Mucosa of descending colon (tissue), 3 donors: ENCODE data around the gene MPHOSPH9. TPM values are rescaled to one million over a fixed set of nuclear protein-coding genes. Genes with fewer than 3 reads are reported as not detected.

Source experiments
- ATAC-seq: fragments of 200-7000 bp; cut with Tn5 transposase; one replicate; pipeline ENCODE4 v1.9.1; 2020; ENCODE audit warnings: mild to moderate bottlenecking, moderate library complexity
- DNase-seq, 3 donors: peaks; one replicate each; pipeline ENCODE4 v3.0.0-alpha.2; 2020
- H3K36me3 ChIP-seq: fragments of 200-600 bp; one replicate; pipeline ENCODE4 v1.8.0; 2021; ENCODE audit warnings: low read depth, mild to moderate bottlenecking
- H3K4me1 ChIP-seq: fragments of 200-600 bp; one replicate; pipeline ENCODE4 v1.8.0; 2021; ENCODE audit warnings: low read depth, mild to moderate bottlenecking
- H3K4me3 ChIP-seq: fragments of 200-600 bp; one replicate; pipeline ENCODE4 v1.8.0; 2021; ENCODE audit warnings: mild to moderate bottlenecking
- H3K9me3 ChIP-seq: fragments of 200-600 bp; one replicate; pipeline ENCODE4 v1.8.0; 2021; ENCODE audit warnings: mild to moderate bottlenecking
- CTCF ChIP-seq: fragments of 200-600 bp; IDR thresholded peaks from one replicate; pipeline ENCODE4 v1.8.0; 2022; ENCODE audit warnings: antibody characterized with exemption, mild to moderate bottlenecking
- intact Hi-C, 2 donors: fragments of 100-400 bp; cut with DNase I in 1 of 2; cut with micrococcal nuclease in 1 of 2; formaldehyde crosslinking; loops; one replicate each; pipeline versions ENCODE4 v1.11.0 to v1.11.1; 2022; cut with DNase I, micrococcal nuclease
- total RNA-seq, 3 donors: library from RNA; stranded (reverse); fragmentation: NEBNext Ultra II Directional in 2 of 3; extraction: Animal tissue kit (Norgen Biotek cat#: 25700) in 2 of 3; gene quantifications; one replicate each; pipeline versions ENCODE4 v1.2.1 to v1.2.4, GENCODE V29; 2021 to 2023
- donor health status: DM: no; HTN: no; CAD: no; lungs with moderate emphysema.
- donor health status: DM: no; HTN: no; CAD: no.
- donor health status: DM: no; HTN: yes; CAD: no.

Gene MPHOSPH9
- total RNA-seq, 3 donors from 2014 or later, result 19.6 to 28.7 (median 19.8) TPM

DNA sequence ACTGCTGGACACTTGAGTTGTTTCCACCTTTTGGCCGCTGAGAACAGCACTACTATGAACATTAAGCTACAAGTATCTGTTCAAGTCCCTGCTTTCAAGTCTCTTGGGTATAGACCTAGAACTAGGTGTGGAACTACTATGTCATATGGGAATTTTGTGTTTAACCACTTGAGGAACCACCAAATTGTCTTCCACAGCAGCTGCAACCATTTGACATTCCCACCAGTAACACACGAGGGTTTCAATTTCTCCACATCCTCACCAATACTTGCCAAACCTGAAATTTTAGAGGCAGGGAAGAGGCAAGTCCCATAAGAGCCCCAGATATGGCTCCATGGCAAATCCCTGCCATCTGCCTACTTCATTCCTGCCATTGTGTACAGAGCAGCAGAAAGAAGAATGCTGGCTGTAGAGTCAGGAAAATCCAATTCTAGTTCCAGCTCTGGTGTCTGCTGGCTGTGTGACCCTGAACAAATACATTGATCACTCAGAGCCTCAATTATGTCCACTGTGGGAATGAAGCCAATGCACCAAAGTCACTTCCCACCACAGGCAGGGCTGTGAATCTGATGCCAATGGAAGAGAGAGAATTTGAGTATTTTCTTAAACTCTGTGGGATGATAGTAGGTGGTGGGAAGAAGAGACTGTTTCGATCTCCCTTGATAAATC, 99.9 kb downstream of the MPHOSPH9 start:
- TF ChIP-seq CTCF, result no peak
- peaks cover 30% of the 10 kb centered on the region for H3K4me1 ChIP-seq
- H3K36me3 ChIP-seq, result no peaks in the 10 kb centered on the region
- ATAC-seq (no peak), DNase-seq (no peak)
- intact Hi-C loops, result no loop called here
- no peak overlapping the region for H3K4me3 ChIP-seq
- no peaks in the 10 kb centered on the region for H3K9me3 ChIP-seq

GRCh38 chr12:123131879-123132402, 101.0 kb downstream of the MPHOSPH9 start:
- peaks cover 30% of the 10 kb centered on the region for H3K4me1 ChIP-seq
- no peaks in the 10 kb centered on the region for H3K36me3 ChIP-seq
- ATAC-seq (peak; percentile 90), DNase-seq (peak; percentile 74 to 77 (median 75))
- intact Hi-C loops, result no loop called here
- TF ChIP-seq CTCF, result no peak
- H3K4me3 ChIP-seq, result no peak overlapping the region
- no peaks in the 10 kb centered on the region for H3K9me3 ChIP-seq

GRCh38 chr12:123131291-123131832, 101.6 kb downstream of the MPHOSPH9 start:
- H3K4me1 ChIP-seq, result peaks cover 30% of the 10 kb centered on the region

GRCh38 chr12:123129621-123130020, 103.3 kb downstream of the MPHOSPH9 start:
- no peak for ATAC-seq

More at GRCh38 chr12:123131291-123131832, 101.6 kb downstream of the MPHOSPH9 start:
- H3K4me3 ChIP-seq, result no peak overlapping the region
- intact Hi-C loops, result no loop called here
- DNase-seq, result peak in 2 of 3 donors; percentile 61 to 68
- no peaks in the 10 kb centered on the region for H3K9me3 ChIP-seq
- TF ChIP-seq CTCF, result no peak
- ATAC-seq, result peak; percentile 76
- no peaks in the 10 kb centered on the region for H3K36me3 ChIP-seq

GRCh38 chr12:123127182-123127495, 105.8 kb downstream of the MPHOSPH9 start:
- no peak for TF ChIP-seq CTCF
- intact Hi-C loops, result no loop called here

More at GRCh38 chr12:123129621-123130020, 103.3 kb downstream of the MPHOSPH9 start:
- DNase-seq, result no peak
- Histone ChIP-seq H3K36me3 (no peaks in the 10 kb centered on the region), H3K4me3 (no peak overlapping the region), H3K4me1 (peaks cover 28% of the 10 kb centered on the region), H3K9me3 (no peaks in the 10 kb centered on the region)
- TF ChIP-seq CTCF, result no peak
- intact Hi-C loops, result no loop called here

More at GRCh38 chr12:123127182-123127495, 105.8 kb downstream of the MPHOSPH9 start:
- no peak for DNase-seq
- ATAC-seq, result no peak
- Histone ChIP-seq H3K36me3 (no peaks in the 10 kb centered on the region), H3K4me3 (no peak overlapping the region), H3K4me1 (peaks cover 17% of the 10 kb centered on the region), H3K9me3 (no peaks in the 10 kb centered on the region)
